GM19043 (cell line): Measurements from ENCODE around the gene SPACA7.
"Not testable (repeated sequence)": the region's sequence is repeated elsewhere in the genome, so short reads cannot be mapped to it uniquely, and the experiment has no call there.

Experiments used
- ATAC-seq: cut with Tn5 transposase; IDR thresholded peaks from one replicate; pipeline ENCODE4 v1.9.1; 2021; ENCODE audit warnings: low read depth; ENCODE audit not compliant: unreplicated experiment

Gene SPACA7

GRCh38 chr13:112416647-112417046 is 40.5 kb downstream of the SPACA7 start:
- no peak for ATAC-seq

- no peak for ATAC-seq
These were observed 40.9 kb downstream of the SPACA7 start for GRCh38 chr13:112417079-112417478.

GRCh38 chr13:112424098-112424497 is 47.9 kb downstream of the SPACA7 start:
- no peak for ATAC-seq

- no peak for ATAC-seq
These were observed 52.5 kb downstream of the SPACA7 start for GRCh38 chr13:112428704-112429103.

- no peak for ATAC-seq
These were observed 55.6 kb downstream of the SPACA7 start for GRCh38 chr13:112431734-112432133.

GRCh38 chr13:112432734-112433133 is 56.6 kb downstream of the SPACA7 start:
- ATAC-seq = not testable (repeated sequence)

GRCh38 chr13:112433517-112433916 is 57.4 kb downstream of the SPACA7 start:
- not testable (repeated sequence) for ATAC-seq

- ATAC-seq = no peak
These were observed 57.9 kb downstream of the SPACA7 start for GRCh38 chr13:112434032-112434431.

GRCh38 chr13:112434937-112435523 is 58.9 kb downstream of the SPACA7 start:
- no peak for ATAC-seq

GRCh38 chr13:112435973-112436372 is 59.8 kb downstream of the SPACA7 start:
- ATAC-seq = no peak

GRCh38 chr13:112438094-112438493 is 61.9 kb downstream of the SPACA7 start:
- ATAC-seq = no peak

GRCh38 chr13:112438515-112438914 is 62.4 kb downstream of the SPACA7 start:
- ATAC-seq = no peak

- ATAC-seq = no peak
These were observed 65.1 kb downstream of the SPACA7 start for GRCh38 chr13:112441226-112441625.

- no peak for ATAC-seq
These were observed 65.7 kb downstream of the SPACA7 start for GRCh38 chr13:112441779-112442310.

GRCh38 chr13:112442483-112443090 is 66.4 kb downstream of the SPACA7 start:
- ATAC-seq = no peak

- ATAC-seq = no peak
These were observed 67.2 kb downstream of the SPACA7 start for GRCh38 chr13:112443191-112443994.

GRCh38 chr13:112443995-112444311 is 67.8 kb downstream of the SPACA7 start:
- ATAC-seq = no peak

GRCh38 chr13:112444416-112445399 is 68.6 kb downstream of the SPACA7 start:
- ATAC-seq = no peak

- ATAC-seq = no peak
These were observed 69.5 kb downstream of the SPACA7 start for GRCh38 chr13:112445411-112446271.
